HEK293T (cell line): ENCODE measurements around the gene LURAP1L.

ENCODE experiments used
- ARNT ChIP-seq: fragments of 450-650 bp; IDR thresholded peaks from 2 replicates; pipeline ENCODE4 v1.6.1; 2017; ENCODE audit warnings: mild to moderate bottlenecking
- FOXM1 ChIP-seq: fragments of 450-650 bp; IDR thresholded peaks from 2 replicates; pipeline ENCODE4 v1.6.1; 2017; ENCODE audit warnings: mild to moderate bottlenecking, borderline replicate concordance
- PKNOX1 ChIP-seq: fragments of 450-650 bp; IDR thresholded peaks from 2 replicates; pipeline ENCODE4 v1.6.1; 2016
- ZNF384 ChIP-seq: fragments of 450-650 bp; IDR thresholded peaks from 2 replicates; pipeline ENCODE4 v1.6.1; 2016

- TF ChIP-seq FOXM1 (no peak), PKNOX1 (no peak), ZNF384 (no peak), ARNT (no peak)
Observed at GRCh38 chr9:12838546-12838945, 63.7 kb downstream of the LURAP1L start.
